CD4-positive, alpha-beta T cell treated with Interleukin-4 for 1 hour (primary cell): ENCODE measurements around the gene BUD13.

ENCODE experiments used
- DNase-seq, 2 donors: peaks; one replicate each; pipeline ENCODE4 v3.0.0-alpha.2; 2020 to 2022

Gene BUD13

DNA sequence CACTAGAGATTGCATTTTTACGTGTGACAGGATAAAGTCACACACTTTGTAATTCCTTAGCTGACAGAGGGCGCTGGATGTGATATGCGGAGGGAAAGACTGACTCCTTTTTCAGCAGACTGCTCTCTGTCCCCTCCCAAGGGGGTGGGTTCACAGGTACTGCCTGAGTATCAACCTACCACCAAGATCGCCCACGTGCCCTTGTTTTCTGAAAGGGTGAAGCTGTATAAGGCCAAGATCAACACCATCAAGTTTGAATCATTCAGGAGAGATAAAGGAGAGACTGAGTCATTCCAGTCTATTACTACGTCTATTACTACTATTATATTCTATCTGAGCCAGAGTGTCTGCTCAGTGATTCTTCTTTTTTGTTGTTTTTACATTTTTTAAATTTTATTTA lies 30.7 kb downstream of the BUD13 start:
- no peak for DNase-seq

DNA sequence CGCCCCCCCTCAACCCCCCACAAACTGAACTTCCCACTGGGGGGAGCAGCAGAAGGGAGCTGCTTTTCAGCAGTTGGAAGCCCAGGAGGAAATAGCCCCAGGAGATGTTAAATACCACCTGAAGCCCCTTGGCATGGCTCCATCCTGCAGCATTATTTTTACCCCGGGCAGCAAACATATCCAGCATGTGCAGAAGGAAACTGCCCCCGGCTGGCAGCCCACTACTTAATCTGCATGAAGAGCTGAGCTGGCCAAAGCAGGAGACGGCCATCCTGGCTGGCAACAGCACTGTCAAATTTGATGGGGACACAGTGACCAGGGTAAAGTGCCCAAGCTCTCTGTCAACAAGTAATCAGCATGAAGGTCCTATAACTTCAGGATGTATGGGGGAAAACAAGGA lies 32.0 kb downstream of the BUD13 start:
- no peak for DNase-seq

DNA sequence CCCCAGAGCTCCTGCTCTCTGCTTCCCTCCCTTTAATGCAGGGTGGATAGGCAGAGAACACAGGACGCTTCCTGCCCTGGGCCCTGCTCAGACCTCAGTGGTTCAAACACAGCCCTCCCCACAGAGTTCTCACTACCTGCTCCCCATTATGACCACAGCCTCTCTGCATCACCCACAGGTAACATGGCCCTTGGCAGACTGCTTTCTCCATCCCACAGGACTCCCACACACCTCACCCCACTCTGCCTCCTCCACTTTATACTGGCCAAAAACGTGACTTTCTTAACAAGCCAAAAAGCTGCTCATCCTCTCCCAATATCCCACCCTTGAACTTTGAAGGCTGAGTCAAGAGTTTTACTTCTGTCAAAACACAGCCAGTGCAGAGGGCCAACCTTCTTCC lies 33.8 kb downstream of the BUD13 start:
- DNase-seq, result no peak

DNA sequence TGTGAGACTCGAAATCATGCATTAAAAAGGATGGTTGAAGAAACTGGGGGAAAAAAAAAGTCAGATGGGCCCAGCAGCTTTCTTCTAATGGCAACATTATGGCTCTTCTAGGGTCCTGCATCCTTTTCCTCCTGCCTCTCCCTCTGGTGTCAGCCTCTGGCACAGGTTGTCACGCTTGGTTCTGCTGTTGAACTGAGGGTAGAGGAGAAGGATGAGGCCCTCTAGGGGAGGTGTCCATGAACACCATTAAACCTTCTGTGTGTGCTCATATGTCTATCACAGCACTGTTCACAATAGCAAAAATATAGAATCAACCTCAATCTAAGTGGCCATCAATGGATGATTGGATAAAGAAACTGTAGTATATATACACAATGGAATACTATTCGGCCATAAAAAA lies 36.0 kb downstream of the BUD13 start:
- DNase-seq, result no peak

DNA sequence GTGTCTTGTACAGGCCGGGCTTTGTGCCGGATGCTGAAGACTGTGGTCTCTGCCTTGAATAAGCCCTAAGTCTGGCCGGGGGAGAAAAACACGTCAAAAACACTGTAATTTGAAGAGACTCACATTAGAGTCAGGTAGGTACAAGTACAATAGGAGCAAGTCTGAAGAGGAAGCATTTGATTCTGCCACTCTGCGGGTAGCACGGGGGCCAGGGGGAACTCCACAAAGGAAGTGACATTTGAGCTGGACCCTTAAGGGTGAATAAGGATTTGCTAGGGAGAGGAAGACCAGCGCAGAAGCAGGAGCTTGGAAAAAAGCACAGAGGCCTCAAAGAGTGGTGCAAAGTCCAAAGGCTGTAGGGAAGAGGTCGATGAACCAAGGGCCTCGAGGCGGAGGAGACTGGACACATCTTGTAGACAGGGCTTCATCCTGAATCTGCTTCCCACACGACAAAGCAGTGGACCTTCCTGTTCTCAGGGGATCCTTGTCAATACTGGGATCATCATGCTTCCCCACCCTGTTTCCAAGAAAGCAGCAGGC lies 38.7 kb downstream of the BUD13 start:
- peak in 1 of 2 donors; percentile 2 for DNase-seq

DNA sequence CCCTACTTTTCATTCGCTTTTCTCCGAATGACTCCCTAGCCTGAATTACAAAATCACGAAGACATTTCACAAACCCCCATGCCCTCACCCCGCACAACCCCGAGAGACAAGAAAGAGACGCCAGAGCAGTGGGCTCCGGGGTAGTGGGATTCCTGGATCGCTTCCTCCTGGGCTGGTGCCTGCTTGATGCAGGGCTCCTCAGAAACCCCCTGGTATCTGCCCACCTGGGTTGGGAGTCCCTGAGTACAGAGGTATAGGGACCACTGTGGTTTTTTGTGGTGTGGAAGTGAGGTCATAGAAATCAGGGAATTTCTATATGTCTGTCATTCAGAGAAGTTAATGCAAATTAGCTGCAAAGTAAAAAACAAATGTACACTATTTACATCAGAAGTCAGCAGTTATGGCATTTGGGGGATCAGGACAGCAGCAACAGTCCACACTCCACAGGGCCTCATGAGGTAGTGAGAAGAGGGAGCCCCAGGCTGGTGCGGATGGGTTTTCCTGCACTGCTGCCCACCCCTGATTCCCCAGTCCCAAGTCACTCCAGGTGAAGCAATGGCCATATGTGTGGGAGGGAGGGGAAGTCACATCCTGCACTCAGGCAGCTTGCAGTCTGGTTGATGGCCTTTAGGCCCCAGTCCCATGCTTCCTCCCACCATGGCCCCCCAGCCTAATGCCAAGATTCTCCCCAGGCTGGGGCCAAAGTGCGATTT lies 39.6 kb downstream of the BUD13 start:
- DNase-seq, result no peak

DNA sequence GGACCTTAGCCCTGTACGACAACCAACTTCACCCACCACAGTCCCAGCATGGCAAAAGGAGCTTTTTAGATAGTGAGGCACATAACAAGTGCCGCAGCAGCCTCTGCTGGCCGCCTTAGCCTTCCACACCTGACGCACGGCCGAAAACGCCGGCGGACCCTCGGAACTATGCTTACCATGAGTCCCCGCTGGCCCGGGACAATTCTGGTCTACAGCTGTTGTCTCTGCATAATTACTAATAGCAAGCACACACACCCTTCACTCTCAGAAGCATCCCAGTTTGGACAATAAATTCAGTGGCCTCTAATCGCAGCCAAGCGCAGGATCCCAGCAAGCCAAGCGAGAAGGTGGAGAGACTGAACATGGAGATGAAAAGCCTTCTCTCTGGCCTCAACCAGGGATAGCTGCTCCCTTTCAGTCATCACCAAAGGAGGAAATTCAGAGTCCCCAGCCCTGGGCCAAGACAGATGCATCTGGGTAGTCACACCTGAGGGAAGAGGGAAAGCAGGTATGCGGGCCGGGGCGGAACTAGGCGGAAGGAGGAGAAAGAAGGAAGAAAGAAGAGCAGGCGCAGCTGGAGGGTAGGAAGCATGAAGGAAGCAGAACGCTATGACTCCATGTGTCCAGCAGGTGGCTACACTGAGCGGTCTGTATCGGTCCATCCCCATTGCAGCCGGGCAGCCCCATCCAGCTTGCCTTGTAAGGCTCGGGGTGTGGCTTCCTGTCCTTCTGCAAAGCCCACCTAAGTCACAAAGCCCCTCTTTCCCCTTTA lies 40.3 kb downstream of the BUD13 start:
- peak; percentile 53 to 56 for DNase-seq

DNA sequence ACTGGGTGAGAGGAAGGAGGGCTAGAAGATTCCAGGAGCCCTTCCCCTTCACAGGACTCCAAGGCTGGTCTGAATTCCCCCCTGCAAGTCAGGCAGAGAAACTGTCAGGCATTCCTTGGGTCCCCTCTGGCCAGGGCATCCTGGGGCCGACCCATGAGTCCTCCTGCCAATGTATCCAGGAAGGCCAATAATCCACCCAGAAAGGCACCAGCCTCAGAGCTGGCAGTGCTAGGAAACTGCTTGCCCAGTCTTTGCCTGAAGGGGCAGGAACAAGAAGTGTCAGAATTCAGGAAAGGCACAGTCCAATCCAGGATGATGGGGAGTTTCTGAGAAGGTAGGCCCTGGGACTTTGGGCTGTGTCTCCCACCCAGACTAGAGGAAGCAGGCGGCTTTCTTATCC lies 41.0 kb downstream of the BUD13 start:
- no peak for DNase-seq

DNA sequence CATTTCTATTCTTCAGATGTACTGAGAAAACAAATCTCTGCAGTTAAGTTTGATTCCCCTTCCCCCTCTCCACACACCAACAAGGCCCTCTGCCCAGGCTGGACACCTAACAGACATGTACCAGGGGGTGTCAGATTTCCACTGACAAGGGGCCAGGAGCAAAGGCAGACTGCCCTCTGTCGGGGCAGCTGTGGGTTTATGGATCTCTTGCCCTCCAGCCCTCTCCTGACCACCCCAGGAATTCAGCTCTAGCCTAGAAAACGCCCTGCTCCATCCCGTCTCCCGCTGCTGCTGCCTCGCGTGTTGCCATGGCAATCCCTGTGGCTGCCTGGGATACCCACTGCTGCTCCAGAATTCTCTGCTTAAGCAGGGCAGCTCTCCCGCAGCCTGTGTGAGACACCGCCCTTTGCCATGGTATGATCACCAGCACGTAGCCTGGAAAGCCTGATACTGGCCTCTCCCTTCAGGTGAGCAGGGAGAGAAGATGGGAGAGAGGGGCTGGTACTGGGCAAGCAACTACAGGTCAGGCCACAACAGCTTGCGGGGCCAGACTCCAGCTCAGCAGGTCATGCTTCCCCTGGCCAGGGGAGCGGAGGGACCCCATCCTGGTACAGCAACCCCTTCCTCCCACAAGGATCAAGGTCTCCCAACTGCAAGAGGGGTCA lies 41.6 kb downstream of the BUD13 start:
- DNase-seq, result no peak

DNA sequence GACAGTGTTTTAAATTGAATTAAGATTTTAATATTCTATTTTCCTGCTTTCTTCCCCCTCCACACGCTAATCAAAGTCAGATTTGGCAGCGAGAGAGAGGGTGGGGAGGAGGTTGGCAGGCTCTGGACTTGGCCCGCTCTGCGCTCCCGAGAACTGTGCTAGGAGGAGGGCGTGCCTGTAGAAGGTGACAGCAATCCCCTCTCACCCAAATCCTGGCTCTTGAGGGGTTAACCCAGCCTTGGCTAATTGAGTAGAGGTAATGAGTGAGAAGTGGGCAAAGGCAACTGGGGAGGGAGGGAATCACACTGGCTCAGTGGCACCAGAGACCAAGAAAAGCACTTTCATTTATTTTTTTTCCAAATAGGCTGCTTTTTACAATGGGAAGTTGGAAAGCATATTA lies 42.2 kb downstream of the BUD13 start:
- no peak for DNase-seq

DNA sequence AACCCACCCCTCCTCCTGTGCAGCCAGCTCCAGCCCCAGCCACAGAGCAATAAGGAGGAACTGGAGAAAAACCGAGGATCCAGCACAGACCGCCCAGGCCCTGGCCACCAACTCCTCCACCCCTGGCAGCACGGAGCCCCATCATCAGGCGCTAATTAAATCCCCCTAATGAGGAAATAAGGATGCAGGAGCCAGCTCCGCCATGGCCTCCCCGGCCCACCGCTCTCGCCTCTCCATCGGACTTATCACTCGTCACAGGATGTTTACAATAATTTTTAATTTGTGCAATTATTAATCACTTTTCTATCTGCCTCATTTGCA lies 42.6 kb downstream of the BUD13 start:
- DNase-seq, result no peak

DNA sequence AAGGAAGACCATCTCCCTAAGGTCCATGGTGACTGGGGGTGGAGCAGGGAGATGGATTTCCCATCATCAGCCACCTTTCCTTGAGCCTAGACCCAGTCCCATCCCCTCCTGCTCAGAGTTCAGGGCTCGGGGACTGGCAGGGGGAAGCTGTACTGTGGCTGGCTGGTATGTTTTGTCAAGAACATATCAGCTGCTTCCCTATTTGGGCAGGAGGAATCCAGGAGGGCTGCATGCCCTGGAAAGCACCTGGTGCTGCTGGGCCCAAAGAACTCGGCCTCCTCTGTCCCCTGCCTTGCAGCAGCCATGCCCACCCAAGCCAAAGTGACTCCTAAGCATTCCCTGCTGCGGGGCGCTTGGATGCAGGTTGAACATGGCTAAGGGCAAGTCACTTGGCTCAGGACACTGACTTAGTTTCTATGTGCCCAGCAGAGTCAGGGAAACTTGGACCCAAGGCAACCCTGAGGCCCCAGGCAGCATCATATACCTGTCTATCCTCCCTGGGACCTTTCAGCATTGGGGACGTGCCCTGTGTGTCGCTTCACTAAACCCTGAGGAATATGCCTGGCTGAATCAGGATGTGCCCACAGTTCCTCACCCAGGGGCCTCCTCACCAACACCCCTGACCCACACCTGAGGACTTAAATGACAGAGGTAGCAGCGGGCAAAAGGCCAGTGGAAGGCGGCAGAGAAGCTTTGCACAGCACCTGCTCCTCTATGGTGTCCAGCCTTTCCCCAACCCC lies 43.1 kb downstream of the BUD13 start:
- no peak for DNase-seq

DNA sequence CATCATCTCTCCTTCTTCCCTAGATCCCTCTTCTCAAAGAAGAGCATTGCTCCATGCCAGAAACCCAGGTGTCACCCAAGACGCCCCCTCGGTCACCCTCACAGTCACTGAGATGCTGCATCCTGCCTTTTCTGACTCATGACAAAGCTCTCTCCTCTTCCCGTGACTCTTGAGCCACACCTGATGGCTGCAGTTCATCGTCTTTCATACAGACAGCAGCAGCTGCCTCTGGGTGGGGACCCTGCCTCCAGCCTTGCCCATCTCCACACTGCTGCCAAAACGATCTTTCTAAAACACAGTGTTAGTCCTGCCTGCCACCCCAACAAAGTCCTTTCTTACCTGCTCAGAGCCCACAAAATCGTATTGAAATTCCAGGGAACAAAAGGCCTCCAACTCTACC lies 44.8 kb downstream of the BUD13 start:
- no peak for DNase-seq

DNA sequence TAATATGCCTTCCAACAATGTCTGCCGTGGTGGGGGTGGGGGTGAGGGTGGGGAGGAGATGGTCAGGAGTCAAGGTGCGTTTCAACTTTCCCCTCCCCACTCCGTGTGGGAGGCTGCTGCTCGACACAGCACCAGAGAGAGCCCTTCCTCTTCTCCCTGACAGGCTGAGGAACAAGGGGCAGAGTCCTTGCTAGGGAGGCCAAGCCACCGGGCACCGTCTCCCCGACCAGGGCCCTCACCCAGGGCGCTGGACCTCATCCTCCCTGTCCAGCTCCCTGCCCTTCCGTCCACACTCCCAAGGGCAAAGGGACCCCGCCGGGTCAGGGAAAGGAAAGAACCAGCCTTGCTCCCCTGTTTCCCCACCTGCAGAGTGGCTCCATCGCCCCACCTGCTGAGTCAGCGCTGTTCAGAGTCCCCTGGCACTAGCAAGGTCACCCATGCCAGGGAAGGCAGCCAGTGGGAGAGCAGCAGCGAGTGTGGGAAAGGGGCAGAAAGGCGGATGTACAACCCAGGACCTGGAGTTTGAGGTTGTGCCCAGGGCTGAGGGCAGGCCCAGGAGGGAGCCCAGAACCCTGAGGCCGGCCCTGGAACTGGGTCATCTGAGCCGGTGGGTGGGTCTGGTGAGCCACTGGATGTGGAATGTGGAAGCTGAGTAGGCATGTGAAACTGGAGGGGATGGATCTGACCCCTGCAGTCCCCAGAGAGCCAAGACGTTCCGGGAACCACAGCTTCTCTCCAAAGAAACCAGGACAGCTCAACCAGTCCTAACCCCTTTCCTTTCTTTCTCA lies 47.2 kb downstream of the BUD13 start:
- DNase-seq, result no peak

DNA sequence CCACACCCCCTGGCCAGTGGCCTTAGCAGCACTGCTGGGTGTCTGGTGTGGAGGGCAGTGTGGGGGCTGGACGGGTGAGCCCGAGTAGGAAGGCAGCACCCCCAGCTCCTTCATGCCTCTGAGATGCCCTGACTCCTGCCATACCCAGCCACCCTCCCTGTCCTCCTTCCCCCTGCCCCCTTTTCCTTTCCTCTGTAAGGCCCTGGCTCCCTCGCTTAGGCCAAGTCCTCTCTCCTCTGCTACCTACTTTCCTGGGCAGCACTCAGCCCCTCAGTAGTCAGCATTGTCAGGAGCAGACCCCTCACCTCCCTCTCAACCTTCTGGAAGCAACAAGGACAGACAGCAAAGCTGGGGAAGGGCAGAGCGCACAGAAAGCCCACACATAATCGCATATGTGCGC lies 48.0 kb downstream of the BUD13 start:
- DNase-seq, result no peak

DNA sequence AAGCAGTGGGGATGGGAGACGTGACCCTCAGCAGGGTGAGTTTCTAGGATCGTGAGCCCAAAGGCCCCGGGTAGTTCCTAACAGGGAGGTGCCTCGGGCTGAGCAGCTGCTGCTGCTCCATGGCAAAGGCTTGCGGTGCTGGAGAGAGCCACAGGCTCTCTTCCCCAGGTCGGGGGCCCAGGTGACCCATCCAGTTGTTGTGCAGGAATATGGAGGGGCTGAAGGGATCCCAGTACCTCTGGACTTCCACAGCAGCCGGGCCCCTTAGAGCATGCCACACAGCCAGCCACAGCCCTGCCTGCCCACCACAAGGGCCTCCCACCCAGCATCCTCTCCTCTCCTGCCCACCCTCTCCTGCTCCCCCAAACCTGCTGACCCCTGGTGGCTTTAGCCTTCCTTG lies 49.3 kb downstream of the BUD13 start:
- DNase-seq, result no peak

DNA sequence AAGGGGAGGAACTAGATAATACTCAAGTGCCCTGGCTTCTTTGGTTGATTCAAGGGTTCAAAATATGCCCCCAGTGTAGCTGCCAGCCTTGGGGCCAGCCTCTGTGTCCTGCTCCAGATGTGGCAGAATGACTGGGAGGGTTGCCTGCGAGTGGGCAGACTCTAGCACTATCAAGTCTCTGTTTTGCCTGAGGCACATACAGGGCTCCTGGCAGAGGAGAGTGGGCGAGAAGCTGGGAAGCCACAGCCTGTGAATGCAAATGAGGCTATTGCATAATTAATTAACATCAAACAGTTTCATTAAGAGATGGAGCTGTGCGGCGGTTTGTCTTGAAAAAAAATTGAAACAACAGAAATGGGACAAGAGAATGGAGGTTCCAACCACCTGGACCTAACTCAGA lies 50.8 kb downstream of the BUD13 start:
- DNase-seq, result no peak

DNA sequence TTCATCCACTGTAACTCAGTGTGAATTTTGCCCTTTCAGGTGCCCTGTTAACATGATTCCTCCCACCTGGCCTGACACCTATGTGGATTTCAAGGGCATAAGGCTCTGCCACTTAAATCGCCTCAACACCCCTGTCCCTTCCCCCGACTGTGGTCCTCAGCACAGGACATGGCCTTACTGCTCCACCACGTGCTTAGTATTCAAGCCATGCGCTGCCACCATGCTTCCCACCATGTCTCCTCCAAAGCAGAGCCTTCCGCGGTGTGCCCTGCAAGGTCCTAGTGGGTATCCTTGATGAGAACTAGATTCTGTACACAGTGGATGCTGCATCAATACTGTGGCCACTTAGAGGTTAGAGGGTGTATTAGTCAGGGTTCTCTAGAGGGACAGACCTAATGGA lies 51.9 kb downstream of the BUD13 start:
- DNase-seq, result no peak

DNA sequence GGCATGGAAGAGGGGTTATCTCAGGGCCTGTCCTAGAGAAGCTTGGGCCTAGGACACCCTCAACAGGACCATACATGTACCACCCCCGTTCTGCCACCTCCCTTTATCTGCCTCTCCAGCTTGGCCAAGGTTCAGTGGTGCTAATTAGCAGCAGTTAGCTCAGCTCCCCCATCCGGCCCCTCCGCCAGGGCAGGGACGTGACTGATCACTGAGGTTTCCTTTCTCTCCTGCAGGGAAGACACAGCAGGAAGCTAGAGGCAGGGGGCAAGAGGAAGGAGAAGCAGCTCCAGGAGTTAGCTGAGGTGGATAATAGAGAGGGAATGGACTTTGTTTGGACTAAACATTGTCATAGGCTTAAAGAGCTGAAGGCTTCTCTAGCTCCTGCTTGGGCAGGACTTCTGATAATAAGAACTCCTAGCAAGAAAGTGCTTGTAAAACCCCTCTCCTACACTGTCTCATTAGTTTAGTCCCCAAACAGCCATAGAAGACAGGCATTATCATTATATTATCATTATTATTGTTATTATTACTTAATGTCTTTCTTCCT lies 53.8 kb downstream of the BUD13 start:
- no peak for DNase-seq

DNA sequence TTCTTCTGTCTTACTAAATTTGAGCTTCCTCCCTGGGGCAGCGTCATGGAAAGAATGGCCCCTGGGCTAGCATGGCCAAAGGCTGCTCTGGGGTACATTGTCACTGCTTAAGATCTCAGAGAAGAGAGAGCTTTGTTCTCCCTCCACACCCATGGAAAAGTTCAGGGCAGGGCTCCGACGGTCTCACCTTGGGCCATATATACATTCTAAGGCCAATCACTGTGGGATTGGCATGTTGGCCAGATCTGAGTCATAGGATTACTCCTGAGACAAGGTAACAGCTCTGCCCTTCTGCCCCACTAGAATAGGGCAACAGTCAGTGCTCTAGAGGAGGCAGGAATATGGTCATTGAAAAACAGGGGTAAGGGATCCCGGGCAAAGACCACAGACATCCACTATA lies 56.2 kb downstream of the BUD13 start:
- no peak for DNase-seq

DNA sequence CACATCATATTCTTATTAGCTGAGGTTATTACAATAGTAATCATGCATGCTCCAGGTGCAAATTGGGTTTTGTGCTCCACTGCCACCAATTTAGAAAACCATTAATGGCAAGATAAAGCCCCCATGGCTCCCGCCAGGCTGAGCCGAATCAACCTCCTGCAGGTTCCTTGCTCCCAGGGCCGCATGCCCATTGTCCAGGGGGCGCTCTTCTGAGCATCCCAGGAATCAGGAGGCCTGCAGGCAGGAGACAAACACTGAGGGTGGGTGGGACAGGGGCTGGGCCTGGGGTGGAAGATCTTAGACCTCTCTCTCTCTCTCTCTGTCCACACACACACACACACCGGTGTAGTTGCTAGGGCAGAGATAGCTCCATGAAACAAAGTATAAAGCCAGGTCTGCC lies 57.4 kb downstream of the BUD13 start:
- no peak for DNase-seq

DNA sequence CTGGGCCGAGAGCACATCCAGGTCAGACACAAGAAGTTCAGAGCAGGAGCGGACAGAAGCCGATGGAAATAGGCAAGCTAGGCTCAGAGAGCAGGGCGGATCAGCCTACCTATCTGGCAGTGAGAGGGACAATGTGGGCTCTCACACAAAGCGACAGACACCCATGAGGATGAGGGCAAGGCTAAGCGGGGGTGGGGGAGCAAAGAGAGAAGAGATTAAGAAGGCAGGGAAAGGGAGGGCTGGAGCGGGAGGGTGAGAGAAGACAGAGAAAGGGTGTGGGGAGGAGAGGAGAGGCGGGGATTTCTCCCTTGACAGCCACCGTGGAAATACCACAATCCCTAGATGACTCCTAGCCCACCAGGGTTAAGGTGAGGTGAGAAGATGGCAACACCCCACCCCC lies 57.9 kb downstream of the BUD13 start:
- no peak for DNase-seq
